ENCODE results near the gene ARHGEF3.

GRCh38 chr3:56691165-56692000, 110.4 kb downstream of the ARHGEF3 start:
- TF ChIP-seq CTCF (IDR thresholded peaks at IDR 0.05; ENCODE audit: extremely low read depth in 1 of 2, insufficient read depth in 1 of 2, low read depth in 1 of 2, low read length in 2 of 2) (no peak), POLR2A (IDR thresholded peaks at IDR 0.05; ENCODE audit: low read depth, low read length) (no peak), EZH2 (IDR thresholded peaks at IDR 0.05; ENCODE audit: borderline replicate concordance, low read depth, low read length, severe bottlenecking) (no peak), POLR2AphosphoS5 (IDR thresholded peaks at IDR 0.05; ENCODE audit: insufficient read depth, low read depth, low read length) (no peak), MAX (IDR thresholded peaks at IDR 0.05; ENCODE audit: insufficient read depth, insufficient read length) (no peak), JUN (IDR thresholded peaks at IDR 0.05; ENCODE audit: borderline replicate concordance, insufficient read depth, insufficient read length, low read depth) (no peak)

Measured in endothelial cell of umbilical vein (primary cell).